ENCODE measurements around the gene SH3BP2.

Gene SH3BP2

DNA sequence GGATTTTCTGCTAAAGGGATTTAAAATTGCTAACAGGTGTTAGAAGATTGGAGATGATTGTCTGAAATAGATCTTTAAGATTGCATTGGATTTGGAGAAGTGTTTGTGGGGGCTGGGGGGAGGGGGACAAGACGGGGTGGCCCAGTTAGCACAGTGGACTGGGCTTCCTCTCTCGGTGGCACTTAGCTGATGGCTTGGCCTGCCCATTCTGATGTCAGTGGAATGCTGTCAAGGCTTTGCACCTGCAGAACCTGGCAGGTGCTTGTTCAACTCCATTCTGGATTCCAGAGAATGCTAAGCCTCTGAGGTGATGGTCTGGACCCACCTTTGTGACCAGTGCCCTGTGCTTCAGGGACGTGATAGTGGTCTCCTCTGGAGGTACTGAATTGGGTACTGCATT is 94.5 kb downstream of the SH3BP2 start:
- no peak for DNase-seq

GRCh38 chr4:2888886-2889285 is 96.0 kb downstream of the SH3BP2 start:
- DNase-seq = no peak
